Neural progenitor cell (in vitro differentiated cells): ENCODE data around the gene SELENOS. TPM values are rescaled to one million over a fixed set of nuclear protein-coding genes. Genes with fewer than 3 reads are reported as not detected.
A peak's percentile ranks its signal among the peaks of the same experiment; 100 is the strongest.

Source experiments
- DNase-seq: peaks from one replicate; pipeline ENCODE4 v3.0.0-alpha.2; 2016; ENCODE audit warnings: low spot score
- H2AFZ ChIP-seq: fragments of 200-600 bp; sonication (generic); replicated peaks from 2 replicates; pipeline ENCODE4 v1.6.1; 2016; ENCODE audit warnings: antibody characterized with exemption
- H3F3A ChIP-seq: fragments of 200-600 bp; sonication (generic); 2 replicates; pipeline ENCODE4 v1.6.1; 2016; ENCODE audit warnings: antibody characterized with exemption, low read depth
- H3K27ac ChIP-seq: fragments of 200-600 bp; sonication (generic); 2 replicates; pipeline ENCODE4 v1.5.1; 2016; ENCODE audit warnings: mild to moderate bottlenecking
- H3K27me3 ChIP-seq: fragments of 200-600 bp; sonication (generic); 2 replicates; pipeline ENCODE4 v1.6.1; 2016; ENCODE audit warnings: mild to moderate bottlenecking, moderate library complexity
- H3K36me3 ChIP-seq: fragments of 200-600 bp; sonication (generic); 2 replicates; pipeline ENCODE4 v1.5.1; 2016
- H3K4me1 ChIP-seq: fragments of 200-600 bp; sonication (generic); 2 replicates; pipeline ENCODE4 v1.6.1; 2016; ENCODE audit warnings: mixed run types
- H3K4me2 ChIP-seq: fragments of 200-600 bp; sonication (generic); 2 replicates; pipeline ENCODE4 v1.6.1; 2016
- H3K4me3 ChIP-seq: fragments of 200-600 bp; sonication (generic); 2 replicates; pipeline ENCODE4 v1.5.1; 2016
- H3K79me2 ChIP-seq: fragments of 200-600 bp; sonication (generic); 2 replicates; pipeline ENCODE4 v1.6.1; 2016; ENCODE audit warnings: low read depth
- H3K9ac ChIP-seq: fragments of 200-600 bp; sonication (generic); 2 replicates; pipeline ENCODE4 v1.6.1; 2016
- H3K9me3 ChIP-seq: fragments of 200-600 bp; sonication (generic); 2 replicates; pipeline ENCODE4 v1.5.1; 2016; ENCODE audit warnings: low read depth
- H4K20me1 ChIP-seq: fragments of 200-600 bp; sonication (generic); 2 replicates; pipeline ENCODE4 v1.6.1; 2016; ENCODE audit warnings: low read depth
- H3K27ac Mint-ChIP-seq: 3 replicates; pipeline ENCODE4 v1.8.0; 2021; ENCODE audit warnings: mixed read lengths
- H3K27me3 Mint-ChIP-seq: 2 replicates; pipeline ENCODE4 v1.8.0; 2022; ENCODE audit warnings: low read depth, mild to moderate bottlenecking, inconsistent platforms, moderate library complexity, mixed read lengths; ENCODE audit not compliant: insufficient read depth
- H3K36me3 Mint-ChIP-seq: 3 replicates; pipeline ENCODE4 v1.8.0; 2021; ENCODE audit warnings: mixed read lengths
- H3K4me1 Mint-ChIP-seq: 3 replicates; pipeline ENCODE4 v1.8.0; 2021; ENCODE audit warnings: mixed read lengths
- H3K4me3 Mint-ChIP-seq: 3 replicates; pipeline ENCODE4 v1.8.0; 2021; ENCODE audit warnings: mild to moderate bottlenecking, moderate library complexity, mixed read lengths
- H3K9me3 Mint-ChIP-seq: 3 replicates; pipeline ENCODE4 v1.8.0; 2020; ENCODE audit warnings: mixed read lengths
- CTCF ChIP-seq: fragments of 200-600 bp; sonication (generic); IDR thresholded peaks from 2 replicates; pipeline ENCODE4 v1.5.1; 2017; ENCODE audit warnings: antibody characterized with exemption, mild to moderate bottlenecking
- EZH2 ChIP-seq: fragments of 200-600 bp; sonication (generic); IDR thresholded peaks from 2 replicates; pipeline ENCODE4 v1.6.1; 2017; ENCODE audit warnings: antibody characterized with exemption, mild to moderate bottlenecking, moderate library complexity
- EZH2phosphoT487 ChIP-seq: fragments of 200-600 bp; sonication (generic); IDR thresholded peaks from 2 replicates; pipeline ENCODE4 v1.6.1; 2017; ENCODE audit warnings: antibody characterized with exemption
- total RNA-seq: library from RNA; depleted of rRNA; stranded (reverse); fragments of >200 nt; gene quantifications from 2 replicates; pipeline ENCODE4 v1.2.3, GENCODE V29; 2015; ENCODE audit warnings: low replicate concordance

SELENOS gene
- total RNA-seq, 1 donor from 2014 or later = 39.1 TPM

- Histone ChIP-seq H3F3A (peaks cover 23% of the 10 kb centered on the region), H3K4me2 (no peak overlapping the region), H3K27ac (no peak overlapping the region), H3K79me2 (peaks cover 17% of the 10 kb centered on the region), H3K9me3 (no peaks in the 10 kb centered on the region), H3K36me3 (no peaks in the 10 kb centered on the region), H3K4me3 (no peak overlapping the region), H4K20me1 (peaks cover 16% of the 10 kb centered on the region), H3K4me1 (peaks cover 27% of the 10 kb centered on the region), H2AFZ (no peak overlapping the region), H3K9ac (no peak overlapping the region), H3K27me3 (peaks cover 14% of the 10 kb centered on the region)
- no peak for DNase-seq
- TF ChIP-seq EZH2 (no peak), CTCF (no peak), EZH2phosphoT487 (no peak)
- no peak overlapping the region for H3K4me3 Mint-ChIP-seq
- peaks cover 40% of the 10 kb centered on the region for H3K4me1 Mint-ChIP-seq
- H3K27ac Mint-ChIP-seq = no peak overlapping the region
- H3K27me3 Mint-ChIP-seq = peaks cover 7% of the 10 kb centered on the region
- no peaks in the 10 kb centered on the region for H3K9me3 Mint-ChIP-seq
- H3K36me3 Mint-ChIP-seq = no peaks in the 10 kb centered on the region
Observed at GRCh38 chr15:101254157-101255050, 22.9 kb downstream of the SELENOS start.

- Histone ChIP-seq H3K4me2 (peak overlapping the region; percentile 86), H3F3A (peaks cover 23% of the 10 kb centered on the region), H3K9me3 (no peaks in the 10 kb centered on the region), H3K4me3 (peak overlapping the region; percentile 84), H3K27ac (no peak overlapping the region), H3K36me3 (no peaks in the 10 kb centered on the region), H4K20me1 (peaks cover 32% of the 10 kb centered on the region), H3K9ac (no peak overlapping the region), H3K79me2 (peaks cover 32% of the 10 kb centered on the region), H3K4me1 (peaks cover 27% of the 10 kb centered on the region), H2AFZ (peak overlapping the region; percentile 86), H3K27me3 (peaks cover 14% of the 10 kb centered on the region)
- H3K36me3 Mint-ChIP-seq = peaks cover 4% of the 10 kb centered on the region
- H3K27ac Mint-ChIP-seq = no peak overlapping the region
- peaks cover 34% of the 10 kb centered on the region for H3K4me1 Mint-ChIP-seq
- TF ChIP-seq EZH2phosphoT487 = no peak
- no peak for TF ChIP-seq EZH2
- TF ChIP-seq CTCF = no peak
- no peaks in the 10 kb centered on the region for H3K9me3 Mint-ChIP-seq
- no peak for DNase-seq
- peaks cover 4% of the 10 kb centered on the region for H3K27me3 Mint-ChIP-seq
- H3K4me3 Mint-ChIP-seq = peak overlapping the region; percentile 95
Observed at GRCh38 chr15:101252836-101253235, 24.4 kb downstream of the SELENOS start.

GRCh38 chr15:101251830-101252820, 25.2 kb downstream of the SELENOS start, which contains the start of gene CHSY1:
CHSY1 (minus strand) TSS chr15:101252048; CDS start chr15:101251456, 592 bp downstream.
- Histone ChIP-seq H3K4me3 (peak within 1 kb of the TSS; percentile 87), H3K36me3 (no peaks in the 10 kb centered on the region), H3K9me3 (no peaks in the 10 kb centered on the region), H3K9ac (peak within 1 kb of the TSS; percentile 33), H2AFZ (peak within 1 kb of the TSS; percentile 86), H3F3A (peaks cover 23% of the 10 kb centered on the region), H3K27ac (no peak within 1 kb of the TSS), H3K79me2 (peaks cover 39% of the 10 kb centered on the region), H3K4me1 (peaks cover 27% of the 10 kb centered on the region), H3K27me3 (peaks cover 14% of the 10 kb centered on the region), H4K20me1 (peaks cover 39% of the 10 kb centered on the region), H3K4me2 (peak within 1 kb of the TSS; percentile 86)
- TF ChIP-seq CTCF (peak; percentile 15), EZH2phosphoT487 (no peak), EZH2 (peak; percentile 70)
- H3K4me3 Mint-ChIP-seq = peak within 1 kb of the TSS; percentile 97
- DNase-seq = peak; percentile 85
- peaks cover 6% of the 10 kb centered on the region for H3K36me3 Mint-ChIP-seq
- peaks cover 35% of the 10 kb centered on the region for H3K4me1 Mint-ChIP-seq
- no peaks in the 10 kb centered on the region for H3K9me3 Mint-ChIP-seq
- peak within 1 kb of the TSS; percentile 88 for H3K27ac Mint-ChIP-seq
- peaks cover 4% of the 10 kb centered on the region for H3K27me3 Mint-ChIP-seq
